Muscle of back (tissue), 13 donors: ENCODE measurements around the gene RBM27. TPM values are rescaled to one million over a fixed set of nuclear protein-coding genes. Genes with fewer than 3 reads are reported as not detected.
"Not testable (repeated sequence)": the region's sequence is repeated elsewhere in the genome, so short reads cannot be mapped to it uniquely, and the experiment has no call there.

Experiments used
- DNase-seq, 3 donors: peaks; one replicate each; pipeline versions ENCODE4 v3.0.0 to v3.0.0-alpha.2; 2013
- long read RNA-seq, 9 donors: transcript quantifications; one replicate each; lab custom pipeline, GENCODE V29; 2026
- polyA plus RNA-seq, 10 donors: library from polyadenylated mRNA; unstranded; fragments of 120-200 nt; gene quantifications; one replicate each; pipeline ENCODE4 v1.2.1, GENCODE V29; 2013; ENCODE audit not compliant: insufficient read length in 10 of 10

RBM27 gene, protein sequence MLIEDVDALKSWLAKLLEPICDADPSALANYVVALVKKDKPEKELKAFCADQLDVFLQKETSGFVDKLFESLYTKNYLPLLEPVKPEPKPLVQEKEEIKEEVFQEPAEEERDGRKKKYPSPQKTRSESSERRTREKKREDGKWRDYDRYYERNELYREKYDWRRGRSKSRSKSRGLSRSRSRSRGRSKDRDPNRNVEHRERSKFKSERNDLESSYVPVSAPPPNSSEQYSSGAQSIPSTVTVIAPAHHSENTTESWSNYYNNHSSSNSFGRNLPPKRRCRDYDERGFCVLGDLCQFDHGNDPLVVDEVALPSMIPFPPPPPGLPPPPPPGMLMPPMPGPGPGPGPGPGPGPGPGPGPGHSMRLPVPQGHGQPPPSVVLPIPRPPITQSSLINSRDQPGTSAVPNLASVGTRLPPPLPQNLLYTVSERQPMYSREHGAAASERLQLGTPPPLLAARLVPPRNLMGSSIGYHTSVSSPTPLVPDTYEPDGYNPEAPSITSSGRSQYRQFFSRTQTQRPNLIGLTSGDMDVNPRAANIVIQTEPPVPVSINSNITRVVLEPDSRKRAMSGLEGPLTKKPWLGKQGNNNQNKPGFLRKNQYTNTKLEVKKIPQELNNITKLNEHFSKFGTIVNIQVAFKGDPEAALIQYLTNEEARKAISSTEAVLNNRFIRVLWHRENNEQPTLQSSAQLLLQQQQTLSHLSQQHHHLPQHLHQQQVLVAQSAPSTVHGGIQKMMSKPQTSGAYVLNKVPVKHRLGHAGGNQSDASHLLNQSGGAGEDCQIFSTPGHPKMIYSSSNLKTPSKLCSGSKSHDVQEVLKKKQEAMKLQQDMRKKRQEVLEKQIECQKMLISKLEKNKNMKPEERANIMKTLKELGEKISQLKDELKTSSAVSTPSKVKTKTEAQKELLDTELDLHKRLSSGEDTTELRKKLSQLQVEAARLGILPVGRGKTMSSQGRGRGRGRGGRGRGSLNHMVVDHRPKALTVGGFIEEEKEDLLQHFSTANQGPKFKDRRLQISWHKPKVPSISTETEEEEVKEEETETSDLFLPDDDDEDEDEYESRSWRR
- polyA plus RNA-seq: 10 to 100 TPM; 13.1 to 20.6 (median 17.2) TPM
- long read RNA-seq, donor 1, full-length matches to known transcripts: 1 of 1 reads
- long read RNA-seq, donor 1, partial matches to known transcripts: 0 of 1 reads
- long read RNA-seq, donor 1, other reads (novel, unspliced or antisense): 0 of 1 reads
- long read RNA-seq, donor 2: 0 reads
- long read RNA-seq, donor 3: 0 reads
- long read RNA-seq, donor 4, full-length matches to known transcripts: 1 of 1 reads
- long read RNA-seq, donor 4, partial matches to known transcripts: 0 of 1 reads
- long read RNA-seq, donor 4, other reads (novel, unspliced or antisense): 0 of 1 reads
- long read RNA-seq, donor 5: 0 reads
- long read RNA-seq, donor 6, full-length matches to known transcripts: 1 of 1 reads
- long read RNA-seq, donor 6, partial matches to known transcripts: 0 of 1 reads
- long read RNA-seq, donor 6, other reads (novel, unspliced or antisense): 0 of 1 reads
- long read RNA-seq, donor 7, full-length matches to known transcripts: 1 of 1 reads
- long read RNA-seq, donor 7, partial matches to known transcripts: 0 of 1 reads
- long read RNA-seq, donor 7, other reads (novel, unspliced or antisense): 0 of 1 reads
- long read RNA-seq, donor 8: 0 reads
- long read RNA-seq, donor 9: 0 reads

GRCh38 chr5:146203011-146203871, at the start of gene RBM27:
RBM27 (plus strand) TSS chr5:146203605; CDS start chr5:146203766, 161 bp downstream.
- peak; percentile 96 to 99 (median 98) for DNase-seq

DNA sequence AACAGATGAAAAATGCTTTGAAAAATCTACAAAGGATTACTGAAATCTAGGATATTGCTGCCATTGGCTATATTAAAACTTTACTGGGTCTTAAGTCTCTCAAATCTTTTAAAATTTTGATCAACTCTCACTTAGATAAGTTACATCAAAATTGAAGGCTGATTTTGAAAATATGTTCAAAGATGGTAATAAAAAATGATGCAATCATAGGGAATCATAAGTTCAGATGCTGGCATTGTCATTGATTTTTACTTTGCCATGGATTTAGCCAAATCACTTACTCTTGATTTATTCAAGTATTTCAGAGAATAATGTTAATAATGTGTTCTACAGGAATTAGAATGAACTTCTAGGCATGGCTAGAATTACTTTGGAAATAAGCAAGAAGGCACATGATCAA, 45.1 kb upstream of the RBM27 start:
- DNase-seq: no peak

DNA sequence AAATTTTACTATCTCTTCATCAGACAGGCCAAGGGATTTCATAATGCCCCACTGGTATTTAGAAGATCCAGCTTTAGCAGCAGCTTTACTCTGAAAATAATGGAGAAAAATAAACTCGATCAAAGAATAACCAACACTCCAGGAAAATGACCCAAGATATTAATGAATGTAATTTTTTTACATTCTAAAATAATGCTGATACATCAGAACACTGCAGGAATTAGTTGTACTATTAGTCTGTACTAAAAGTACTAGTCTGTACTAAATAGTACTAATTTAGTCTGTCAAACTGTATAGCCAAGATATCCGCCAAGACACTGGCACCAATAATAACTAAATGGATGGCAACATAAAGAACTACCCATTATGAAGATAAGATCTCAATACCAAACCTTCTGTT, 39.0 kb upstream of the RBM27 start:
- DNase-seq: no peak

GRCh38 chr5:146165460-146165859, 37.9 kb upstream of the RBM27 start:
- DNase-seq: no peak

DNA sequence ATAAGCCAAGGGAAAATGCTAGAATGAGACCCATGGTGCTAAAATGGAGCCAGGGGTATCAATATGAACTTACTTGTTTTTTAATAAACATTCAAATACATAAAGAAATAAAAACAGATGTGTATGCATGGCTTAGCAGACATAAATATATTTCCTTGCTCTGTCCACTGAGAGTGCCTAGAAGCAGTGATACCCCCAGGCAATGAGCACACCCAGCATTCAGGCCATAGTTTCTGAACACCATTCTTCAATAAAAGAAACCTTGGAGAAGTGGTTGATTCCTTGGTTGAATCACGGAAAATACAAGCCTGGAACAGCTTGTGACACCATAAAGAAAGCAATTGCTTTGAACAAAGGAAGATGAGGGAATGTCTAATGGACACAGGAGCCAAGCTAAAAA, 37.5 kb upstream of the RBM27 start:
- DNase-seq: no peak

GRCh38 chr5:146169076-146169475, 34.3 kb upstream of the RBM27 start:
- DNase-seq: no peak

- not testable (repeated sequence) for DNase-seq
Measured at GRCh38 chr5:146173049-146173448, 30.4 kb upstream of the RBM27 start.

- DNase-seq: no peak
Measured at GRCh38 chr5:146173597-146173996, 29.8 kb upstream of the RBM27 start.

- DNase-seq: no peak
Measured at GRCh38 chr5:146176805-146177204, 26.6 kb upstream of the RBM27 start.

DNA sequence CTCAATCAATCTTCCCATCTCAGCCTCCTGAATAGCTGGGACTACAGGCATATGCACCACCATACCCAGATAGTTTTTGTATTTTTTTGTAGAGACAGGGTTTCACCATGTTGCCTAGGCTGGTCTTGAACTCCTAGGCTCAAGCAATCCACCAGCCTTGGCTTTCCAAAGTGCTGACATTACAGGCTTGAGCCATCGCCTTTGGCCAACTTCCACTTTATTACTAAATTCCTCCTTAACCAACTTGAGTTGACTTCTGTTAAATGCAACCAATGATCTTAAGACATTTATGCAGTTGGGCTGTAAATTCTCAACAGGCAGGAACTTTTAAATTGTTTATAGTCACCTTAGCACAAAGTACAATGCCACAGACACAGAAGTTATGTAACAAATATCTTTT, 23.7 kb upstream of the RBM27 start:
- no peak for DNase-seq

DNA sequence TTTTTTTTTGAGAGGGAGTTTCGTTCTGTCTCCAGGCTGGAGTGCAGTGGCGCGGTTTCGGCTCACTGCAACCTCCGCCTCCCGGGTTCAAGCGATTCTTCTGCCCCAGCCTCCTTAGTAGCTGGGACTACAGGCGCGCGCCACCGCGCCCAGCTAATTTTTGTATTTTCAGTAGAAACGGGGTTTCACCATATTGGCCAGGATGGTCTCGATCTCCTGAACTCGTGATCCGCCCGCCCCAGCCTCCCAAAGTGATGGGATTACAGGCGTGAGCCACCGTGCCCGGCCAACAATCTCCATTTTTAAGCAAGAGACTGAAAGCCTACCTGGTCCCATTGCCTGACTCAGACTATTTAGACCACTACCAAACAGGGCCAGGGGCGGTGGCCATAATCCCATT, 20.0 kb upstream of the RBM27 start:
- not testable (repeated sequence) for DNase-seq

GRCh38 chr5:146185161-146185560, 18.2 kb upstream of the RBM27 start:
- DNase-seq: no peak

GRCh38 chr5:146188358-146188757, 15.0 kb upstream of the RBM27 start:
- peak in 1 of 3 donors; percentile 32 for DNase-seq

GRCh38 chr5:146192571-146193043, 10.8 kb upstream of the RBM27 start:
- DNase-seq: no peak

DNA sequence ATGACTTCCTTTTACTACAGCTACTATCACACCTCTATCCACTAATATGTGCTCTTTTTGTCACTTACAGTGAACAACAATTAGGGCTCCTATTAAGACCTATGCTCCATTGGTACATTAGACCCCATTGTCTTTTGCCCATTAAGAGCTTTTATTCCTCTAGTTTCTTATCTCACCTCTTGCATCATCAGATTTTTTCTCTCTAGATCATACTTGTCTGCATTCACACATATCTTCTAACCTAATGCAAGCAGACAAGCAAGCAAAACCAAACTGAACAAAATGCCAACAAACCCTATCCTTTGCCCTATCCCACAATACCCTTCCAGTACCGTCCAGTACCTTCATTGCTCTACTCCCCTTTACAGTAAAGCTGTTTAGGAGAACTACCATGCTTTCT, 10.1 kb upstream of the RBM27 start:
- DNase-seq: no peak

- DNase-seq: not testable (repeated sequence)
Measured at GRCh38 chr5:146194997-146195396, 8.4 kb upstream of the RBM27 start.

DNA sequence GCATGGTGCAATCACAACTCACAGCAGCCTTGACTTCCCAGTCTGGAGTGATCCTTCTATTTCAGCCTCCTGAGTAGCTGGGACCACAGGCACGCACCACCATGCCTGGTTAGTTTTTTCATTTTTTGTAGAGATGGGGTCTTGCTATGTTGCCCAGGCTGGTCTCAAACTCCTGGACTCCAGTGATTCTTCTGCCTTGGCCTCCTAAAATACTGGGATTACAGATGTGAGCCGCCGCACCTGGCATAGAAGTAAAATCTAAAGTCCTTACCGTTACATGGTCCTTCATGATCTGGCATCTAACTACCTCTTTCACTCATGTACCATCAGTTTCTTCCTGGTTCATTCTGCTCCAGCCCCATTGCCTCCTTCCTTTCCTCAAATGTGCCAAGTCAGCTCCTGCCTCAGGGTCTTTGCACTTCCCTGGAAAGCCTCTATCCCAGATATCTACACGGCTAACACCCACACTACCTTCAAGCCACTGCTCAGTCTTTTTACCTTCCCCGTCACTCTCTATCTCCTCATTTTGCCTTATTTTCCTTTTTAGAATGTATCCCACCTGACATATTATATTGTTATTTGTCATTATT, 6.9 kb upstream of the RBM27 start:
- DNase-seq: no peak

DNA sequence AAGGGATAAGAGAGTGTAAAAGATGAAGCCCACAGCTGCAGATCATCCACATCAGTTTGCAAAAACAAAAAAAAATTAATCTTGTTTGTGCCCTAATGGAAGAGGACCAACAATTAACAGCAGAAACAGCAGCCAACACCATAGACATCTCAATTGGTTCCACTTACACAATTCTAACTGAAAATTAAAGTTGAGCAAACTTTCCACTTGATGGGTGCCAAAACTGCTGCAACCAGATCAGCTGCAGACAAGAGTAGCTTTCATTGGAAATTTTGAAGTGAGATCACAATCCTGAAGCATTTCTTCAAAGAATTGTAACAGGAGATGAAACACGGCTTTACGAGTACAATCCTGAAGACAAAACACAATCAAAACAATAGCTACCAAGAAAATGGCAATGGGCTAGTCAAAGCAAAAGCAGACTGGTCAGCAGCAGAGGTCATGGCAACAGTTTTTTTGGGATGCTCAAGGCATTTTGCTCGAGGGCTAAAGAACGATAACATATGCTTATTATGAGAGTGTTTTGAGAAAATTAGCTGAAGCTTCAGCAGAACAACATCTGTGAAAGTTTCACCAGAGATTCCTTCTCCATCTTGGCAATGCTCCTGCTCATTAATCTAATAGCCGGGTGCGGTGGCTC, 4.1 kb upstream of the RBM27 start:
- peak in 1 of 3 donors; percentile 19 for DNase-seq

DNA sequence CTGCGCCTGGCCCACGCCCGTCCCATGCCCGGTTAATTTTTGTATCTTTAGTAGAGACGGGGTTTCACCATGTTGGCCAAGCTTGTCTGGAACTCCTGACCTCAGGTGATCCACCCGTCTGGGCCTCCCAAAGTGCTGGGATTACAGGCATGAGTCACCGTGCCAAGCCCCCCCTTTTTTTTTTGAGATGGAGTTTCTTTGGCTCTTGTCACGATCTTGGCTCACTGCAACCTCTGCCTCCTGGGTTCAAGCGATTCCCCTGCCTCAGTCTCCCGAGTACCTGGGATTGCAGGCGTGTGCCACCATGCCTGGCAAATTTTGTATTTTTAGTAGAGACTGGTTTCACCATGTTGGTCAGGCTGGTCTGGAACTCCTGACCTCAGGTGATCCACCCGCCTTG, 1.6 kb upstream of the RBM27 start:
- DNase-seq: not testable (repeated sequence)
